GM21447 (cell line): ENCODE measurements around the gene DLL4.
"Not testable (repeated sequence)": the region's sequence is repeated elsewhere in the genome, so short reads cannot be mapped to it uniquely, and the experiment has no call there.

ENCODE experiments used
- ATAC-seq: cut with Tn5 transposase; IDR thresholded peaks from one replicate; pipeline ENCODE4 v1.9.1; 2021; ENCODE audit not compliant: unreplicated experiment

The DLL4 gene

DNA sequence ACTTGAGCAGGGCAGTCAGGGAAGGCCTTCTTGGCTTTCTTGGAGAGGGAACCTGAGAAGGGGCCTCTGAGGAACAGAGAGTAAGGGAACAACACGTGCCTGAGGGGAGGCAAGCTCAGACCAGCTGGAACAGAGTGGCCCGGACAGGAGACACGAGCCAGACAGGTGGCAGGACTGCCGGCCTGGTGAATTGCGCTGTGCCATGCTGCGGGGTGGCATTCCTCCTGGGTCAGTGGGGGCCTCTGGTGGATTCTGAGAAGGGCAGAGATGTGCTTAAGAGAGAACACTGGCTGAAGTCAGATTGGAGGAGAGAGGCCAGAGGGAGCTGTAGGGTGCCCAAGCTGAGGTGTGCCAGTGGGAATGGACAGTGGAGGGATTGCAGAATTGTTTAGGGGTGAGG lies 29.0 kb downstream of the DLL4 start:
- no peak for ATAC-seq

DNA sequence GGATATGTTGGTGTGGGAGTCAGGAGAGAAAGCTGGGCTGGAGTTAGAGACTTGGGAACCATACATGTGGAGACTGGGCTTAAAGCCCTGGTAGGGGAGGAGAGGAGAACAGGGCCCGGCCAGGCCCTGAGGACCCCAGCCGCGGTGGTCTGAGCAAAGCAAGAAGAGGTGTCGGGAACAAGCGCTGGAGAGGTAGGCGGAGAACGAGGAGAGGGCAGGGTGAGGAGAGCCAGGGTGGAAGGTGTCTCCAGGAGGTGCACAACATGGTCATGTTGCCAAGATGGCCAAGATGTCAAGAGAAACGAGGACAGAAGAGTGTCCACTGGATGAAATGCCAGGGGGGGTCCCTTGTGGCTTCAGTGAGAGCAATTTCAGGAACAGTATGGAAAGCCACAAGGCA lies 29.6 kb downstream of the DLL4 start:
- no peak for ATAC-seq

DNA sequence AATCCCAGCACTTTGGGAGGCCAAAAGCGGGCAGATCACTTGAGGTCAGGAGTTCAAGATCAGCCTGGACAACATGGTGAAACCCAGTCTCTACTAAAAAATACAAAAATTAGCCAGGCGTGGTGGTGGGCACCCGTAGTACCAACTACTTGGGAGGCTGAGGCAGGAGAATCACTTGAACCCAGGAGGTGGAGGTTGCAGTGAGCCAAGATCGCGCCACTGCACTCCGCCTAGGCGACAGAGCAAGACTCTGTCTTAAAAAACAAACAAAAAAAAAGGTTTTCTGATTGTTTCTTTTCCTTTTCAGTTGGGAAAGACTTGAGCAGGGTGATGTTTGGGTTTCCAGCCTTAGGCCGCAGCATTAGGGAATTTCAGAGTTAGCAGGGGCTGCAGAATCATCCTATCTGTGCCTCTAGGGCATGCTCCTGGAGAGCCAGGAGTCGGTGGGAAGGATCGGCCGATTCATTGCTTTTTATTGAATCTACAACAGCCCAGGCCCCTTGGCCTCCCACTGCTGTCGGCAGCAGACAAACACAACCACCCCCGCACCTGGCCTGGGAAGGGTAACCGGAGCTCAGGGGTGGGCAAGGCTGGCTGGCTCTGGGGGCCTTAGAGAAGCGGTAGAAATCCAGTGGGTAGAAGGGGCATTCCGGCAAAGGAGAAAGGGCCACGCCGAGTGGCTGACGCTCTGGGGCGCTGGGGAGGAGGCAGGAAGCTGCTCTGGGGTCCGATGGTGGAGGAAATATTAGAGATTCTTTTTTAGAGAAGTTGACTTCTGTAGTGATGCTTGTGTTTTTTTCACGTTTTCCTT lies 30.4 kb downstream of the DLL4 start:
- no peak for ATAC-seq

DNA sequence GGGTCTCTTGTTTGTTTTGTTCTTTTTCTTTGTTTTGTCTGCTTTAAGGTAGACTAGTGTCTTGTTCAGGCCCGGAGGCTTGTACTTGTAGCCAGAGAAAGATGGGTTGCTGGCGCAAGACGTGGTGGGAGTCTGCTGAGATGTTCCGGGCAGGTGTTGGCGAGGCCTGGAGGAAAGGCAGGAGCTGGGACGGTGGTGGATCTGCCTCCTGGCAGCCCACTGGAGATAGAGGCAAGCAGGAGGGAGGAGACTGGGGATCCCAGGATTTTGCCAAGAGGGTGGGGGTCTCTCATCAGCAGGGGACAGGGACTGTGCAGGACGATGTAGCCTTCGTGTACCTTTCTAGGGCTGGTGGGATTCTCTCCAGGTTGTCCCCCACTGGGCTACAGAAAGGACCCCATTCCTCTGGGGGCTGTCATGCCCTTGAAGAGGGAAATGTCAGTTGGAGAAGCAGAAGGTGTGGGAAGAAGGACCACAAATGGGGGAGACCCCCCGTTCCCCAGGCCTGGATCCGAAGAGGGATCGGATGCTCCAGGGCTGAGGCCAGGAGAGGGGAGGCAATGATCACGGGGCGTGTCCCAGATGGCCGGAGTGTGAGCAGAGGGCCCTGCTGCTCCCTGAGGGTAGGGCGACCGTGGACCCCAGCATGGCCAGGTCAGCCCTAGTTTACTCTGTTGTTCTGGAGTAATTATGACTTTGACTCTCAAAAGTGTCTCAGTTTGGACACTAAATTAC lies 31.2 kb downstream of the DLL4 start:
- ATAC-seq = no peak

DNA sequence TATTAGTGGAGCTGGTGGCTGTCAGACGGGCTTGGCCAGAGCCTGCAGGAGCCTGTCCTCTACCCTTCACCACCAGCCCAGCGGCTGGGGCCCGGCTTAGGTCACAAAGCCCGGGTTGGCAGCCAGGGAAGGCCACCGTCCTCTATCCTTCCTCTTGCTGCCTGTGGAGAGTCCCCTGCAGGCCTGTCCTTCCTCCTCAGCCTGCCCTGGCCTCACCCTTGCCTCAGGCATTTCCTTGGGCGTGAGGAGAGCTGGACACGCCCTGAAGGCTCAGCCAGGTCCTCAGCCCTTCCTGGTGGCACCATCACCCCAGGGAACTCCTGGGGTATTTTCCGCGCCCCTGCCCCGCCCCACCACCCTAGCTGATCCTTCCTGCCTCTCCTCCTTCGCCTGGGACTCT lies 31.8 kb downstream of the DLL4 start:
- ATAC-seq = no peak

DNA sequence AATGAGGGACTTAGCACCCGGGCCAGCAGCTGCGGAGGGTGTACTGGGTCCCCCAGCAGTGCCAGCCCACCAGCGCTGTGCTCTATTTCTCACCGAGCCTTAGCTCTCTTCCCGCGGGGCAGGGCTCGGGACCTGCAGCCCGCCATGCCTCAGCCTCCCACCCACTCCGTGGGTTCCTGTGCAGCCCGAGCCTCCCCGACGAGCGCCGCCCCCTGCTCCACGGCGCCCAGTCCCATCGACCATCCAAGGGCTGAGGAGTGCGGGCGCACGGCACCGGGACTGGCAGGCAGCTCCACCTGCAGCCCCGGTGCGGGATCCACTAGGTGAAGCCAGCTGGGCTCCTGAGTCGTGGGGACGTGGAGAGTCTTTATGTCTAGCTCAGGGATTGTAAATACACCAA lies 32.6 kb downstream of the DLL4 start:
- not testable (repeated sequence) for ATAC-seq

DNA sequence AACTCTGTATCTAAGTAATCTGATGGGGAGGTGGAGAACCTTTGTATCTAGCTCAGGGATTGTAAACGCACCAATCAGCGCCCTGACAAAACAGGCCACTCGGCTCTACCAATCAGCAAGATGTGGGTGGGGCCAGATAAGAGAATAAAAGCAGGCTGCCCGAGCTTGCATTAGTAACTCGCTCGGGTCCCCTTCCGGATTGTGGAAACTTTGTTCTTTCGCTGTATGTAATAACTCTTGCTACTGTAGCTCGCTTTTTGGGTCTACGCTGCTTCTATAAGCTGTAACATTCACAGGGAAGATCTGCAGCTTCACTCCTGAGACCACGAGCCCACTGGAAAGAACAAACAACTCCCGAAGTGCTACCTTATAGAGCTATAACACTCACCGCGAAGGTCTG lies 33.2 kb downstream of the DLL4 start:
- not testable (repeated sequence) for ATAC-seq

DNA sequence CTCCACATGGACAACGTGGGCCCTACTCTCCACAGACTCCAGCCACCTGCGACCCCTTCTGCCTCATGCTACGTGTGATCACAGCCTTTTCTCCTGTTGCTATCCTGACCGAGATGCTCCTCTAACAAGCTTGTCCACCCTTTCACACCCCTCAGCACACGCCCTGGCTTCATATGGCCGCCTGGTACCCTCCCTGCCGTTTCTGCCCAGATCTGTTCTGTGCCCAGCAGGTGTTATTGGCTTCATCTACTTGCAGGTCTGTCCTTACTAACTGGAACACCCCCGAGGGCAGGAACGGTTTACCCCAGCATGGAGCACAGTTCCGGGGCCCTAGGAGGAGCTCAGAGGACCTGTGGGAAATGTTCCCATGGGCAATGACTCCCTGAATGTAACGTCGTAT lies 34.1 kb downstream of the DLL4 start:
- no peak for ATAC-seq

DNA sequence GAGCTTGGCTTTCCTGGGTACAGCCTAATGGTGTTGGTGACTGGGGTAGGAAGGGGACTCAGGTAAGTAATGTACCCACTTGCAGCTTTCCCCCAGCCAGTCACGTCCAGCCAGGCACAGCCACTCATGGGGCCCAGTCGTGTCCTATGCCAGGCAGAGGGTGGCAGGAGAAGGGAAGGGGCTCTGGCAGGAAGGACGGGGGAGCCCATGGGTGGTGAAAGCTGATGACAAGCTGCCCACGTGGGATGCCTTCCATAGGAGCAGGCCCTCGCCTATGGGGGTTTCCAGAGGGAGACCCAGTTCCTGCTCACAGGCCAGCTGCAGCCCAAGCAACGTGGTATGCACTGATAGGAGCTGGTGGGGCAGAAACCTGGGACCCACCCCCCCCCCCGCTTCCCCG lies 34.9 kb downstream of the DLL4 start:
- ATAC-seq = no peak

DNA sequence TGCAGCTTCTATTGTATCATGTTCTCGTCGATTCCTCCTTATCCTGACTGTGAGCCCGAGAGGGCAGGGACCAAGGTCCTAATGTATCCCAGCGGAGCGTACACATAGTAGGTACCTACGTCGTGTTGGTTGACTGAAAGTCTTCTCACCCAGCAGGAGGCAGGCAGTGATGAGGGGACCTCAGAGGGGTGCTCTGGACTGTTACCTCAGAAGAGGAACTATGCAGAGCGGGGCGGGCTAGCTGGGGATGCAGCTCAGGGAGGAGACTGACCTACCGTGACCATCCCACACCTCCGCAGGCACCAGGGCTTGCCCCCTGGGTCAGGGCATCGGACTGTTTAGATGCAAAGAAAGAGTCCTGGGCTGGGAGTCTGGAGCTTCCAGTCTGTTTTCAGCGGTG lies 35.5 kb downstream of the DLL4 start:
- ATAC-seq = no peak

DNA sequence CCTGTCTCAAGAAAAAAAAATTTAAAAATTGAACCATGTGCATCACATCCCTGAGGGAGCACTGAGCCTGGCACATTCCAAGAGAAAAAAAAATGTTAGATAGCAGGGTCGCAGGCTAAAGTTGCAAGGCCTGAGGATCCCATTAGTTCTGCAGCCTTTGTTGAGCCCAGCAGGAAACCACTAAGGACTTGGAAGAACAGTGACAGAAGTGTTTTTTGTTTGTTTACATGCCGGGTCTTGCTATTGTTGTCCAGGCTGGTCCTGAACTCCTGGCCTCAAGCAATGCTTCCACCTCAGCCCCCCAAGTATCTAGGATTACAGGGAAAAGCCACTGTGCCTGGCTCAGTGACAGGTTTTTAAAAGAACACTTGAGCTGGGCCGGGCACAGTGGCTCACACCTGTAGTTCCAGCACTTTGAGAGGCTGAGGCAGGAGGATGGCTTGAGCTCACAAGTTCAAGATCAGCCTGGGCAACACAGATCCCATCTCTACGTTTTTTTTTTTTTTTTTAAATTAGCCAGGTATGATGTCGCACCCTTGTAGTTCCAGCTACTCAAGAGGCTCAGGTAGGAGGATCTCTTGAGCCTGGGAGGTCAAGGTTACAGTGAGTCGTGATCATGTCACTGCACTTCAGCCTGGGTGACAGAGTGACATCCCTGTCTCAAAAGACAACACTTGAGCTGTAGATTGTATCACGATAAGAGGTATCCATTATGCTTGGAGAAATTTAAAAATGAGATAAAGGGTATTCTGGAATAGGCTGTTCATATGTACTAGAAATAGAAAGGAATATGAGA lies 39.3 kb downstream of the DLL4 start:
- no peak for ATAC-seq

DNA sequence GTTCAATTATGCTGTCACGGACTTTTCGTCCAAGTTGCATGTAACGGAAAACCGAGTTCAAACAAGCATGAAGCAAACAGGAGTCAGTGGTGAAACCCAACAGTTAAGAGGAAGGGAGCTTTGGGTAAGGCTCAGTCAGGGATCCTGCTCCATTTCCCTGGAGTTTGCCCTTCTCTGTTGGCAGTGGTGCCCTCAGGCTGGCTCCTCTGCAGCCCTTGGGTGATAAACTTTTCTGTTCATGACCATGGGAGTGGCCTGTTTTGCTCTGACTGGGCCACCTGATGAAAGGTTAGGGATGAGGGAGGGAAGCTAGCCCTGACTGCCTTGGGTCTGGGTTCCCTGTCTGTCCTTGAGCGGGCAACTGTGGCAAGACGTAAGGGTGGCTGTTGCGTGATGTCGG lies 40.2 kb downstream of the DLL4 start:
- no peak for ATAC-seq

DNA sequence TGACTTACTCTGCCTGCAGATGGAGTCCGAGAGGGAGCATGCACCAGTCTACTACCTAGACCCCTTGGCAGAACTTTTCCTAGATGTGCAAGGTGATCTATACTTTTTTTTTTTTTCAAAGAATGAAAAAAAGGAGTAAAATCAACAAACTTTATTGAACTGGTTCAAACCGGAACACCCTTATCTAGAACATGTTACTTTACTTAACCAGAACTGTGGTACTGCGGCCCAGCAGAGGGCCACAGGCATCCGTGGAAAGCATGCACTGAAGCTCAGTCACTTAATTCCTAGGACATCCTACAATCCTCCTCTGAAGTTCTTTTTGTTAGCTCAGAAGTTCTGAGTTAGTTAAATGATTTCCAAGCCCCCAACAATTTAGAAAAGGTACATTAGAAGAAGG lies 45.7 kb downstream of the DLL4 start:
- no peak for ATAC-seq

DNA sequence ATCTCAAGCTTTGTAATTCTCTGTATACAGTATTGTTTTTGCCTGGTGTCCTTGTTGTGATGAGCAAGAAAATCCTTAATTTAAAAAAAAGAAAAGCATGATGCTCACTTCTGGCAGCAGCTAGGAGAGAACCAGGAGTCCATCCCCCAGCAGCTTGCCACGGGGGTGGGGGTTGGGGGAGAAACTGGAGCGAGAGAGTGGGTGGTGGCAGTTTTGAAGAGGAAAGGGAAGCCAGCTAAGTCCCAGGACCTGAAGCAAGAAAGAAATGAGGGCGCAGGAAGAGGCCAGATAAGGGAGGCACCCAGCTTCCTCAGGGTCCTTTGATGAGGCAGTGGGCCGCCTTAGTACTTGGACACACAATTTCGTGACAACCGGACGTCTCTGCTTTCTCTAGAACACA lies 47.7 kb downstream of the DLL4 start:
- no peak for ATAC-seq

DNA sequence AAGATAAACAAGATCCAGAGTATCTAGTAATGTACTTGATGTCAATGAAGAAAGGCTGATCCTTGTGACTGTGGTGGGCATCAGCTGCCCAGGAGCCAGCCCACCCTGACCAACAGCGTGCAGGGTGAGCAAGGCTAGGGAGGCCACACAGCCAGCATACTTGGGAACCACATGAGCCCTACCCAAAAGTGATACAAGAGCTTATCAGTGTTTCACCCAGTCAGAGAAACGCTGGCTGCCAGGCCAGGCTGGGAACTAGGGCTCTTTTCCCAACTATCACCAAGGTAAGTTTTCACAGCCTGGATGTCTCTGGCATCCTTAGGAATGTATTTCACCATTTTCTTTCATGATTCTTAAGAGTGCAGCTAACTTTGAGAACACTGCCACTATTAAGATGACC lies 49.0 kb downstream of the DLL4 start:
- no peak for ATAC-seq

DNA sequence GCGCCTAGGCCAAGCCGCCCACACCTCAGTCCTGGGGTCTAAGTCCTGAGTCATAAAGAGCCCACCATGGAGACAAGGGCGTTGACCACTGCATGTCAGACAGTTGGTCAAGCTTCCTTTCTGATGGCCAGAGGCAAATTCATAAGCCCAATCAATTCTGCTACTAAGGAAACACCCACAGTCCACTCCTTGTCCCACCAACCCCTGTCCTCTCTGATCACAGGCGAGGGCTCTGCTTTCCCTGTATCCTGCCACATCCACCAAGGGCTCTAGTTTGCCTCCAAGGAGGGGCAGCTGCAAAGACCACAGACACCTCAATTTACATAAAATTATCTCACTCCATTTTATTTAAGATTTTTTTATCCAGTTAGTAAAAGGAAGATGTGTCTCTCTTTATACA lies 49.4 kb downstream of the DLL4 start:
- ATAC-seq = no peak

DNA sequence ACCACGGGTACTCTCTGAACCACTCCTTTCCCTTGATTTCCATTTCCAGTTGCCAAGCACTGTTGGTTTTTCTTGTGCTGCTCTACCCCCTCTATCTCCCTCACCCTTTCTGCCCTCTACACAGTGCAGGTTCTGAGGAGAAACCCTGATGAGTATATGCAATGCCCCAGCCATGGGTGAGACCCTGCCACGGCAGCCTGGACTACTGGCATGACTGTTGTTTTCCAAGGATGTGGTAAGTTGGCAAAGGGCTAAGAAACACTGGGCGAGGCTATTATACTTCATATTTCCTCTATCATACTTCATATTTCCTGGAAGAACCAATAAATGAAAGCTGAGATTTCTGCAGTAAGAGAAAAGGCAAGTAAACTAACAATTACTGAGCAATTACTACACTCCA lies 52.0 kb downstream of the DLL4 start:
- no peak for ATAC-seq

DNA sequence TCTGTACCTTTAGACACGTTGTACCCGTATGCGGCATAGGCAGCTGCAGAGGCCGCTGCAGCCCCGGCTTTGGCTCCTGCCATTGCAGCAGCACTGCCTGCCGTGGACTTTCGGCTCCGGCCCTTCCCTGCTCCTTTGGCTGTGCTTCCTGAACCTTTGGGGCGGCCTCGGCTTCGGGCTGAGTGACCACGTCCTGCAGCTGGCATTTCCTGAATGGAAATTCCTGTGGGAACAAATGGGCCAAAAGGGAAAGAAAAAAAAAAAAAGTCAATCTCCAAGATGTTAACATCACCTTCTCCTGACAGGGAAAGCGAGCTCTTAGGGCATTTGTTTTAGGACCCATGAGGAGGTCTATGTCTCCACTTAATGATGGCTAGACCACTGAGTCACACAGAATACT lies 53.7 kb downstream of the DLL4 start:
- ATAC-seq = no peak

DNA sequence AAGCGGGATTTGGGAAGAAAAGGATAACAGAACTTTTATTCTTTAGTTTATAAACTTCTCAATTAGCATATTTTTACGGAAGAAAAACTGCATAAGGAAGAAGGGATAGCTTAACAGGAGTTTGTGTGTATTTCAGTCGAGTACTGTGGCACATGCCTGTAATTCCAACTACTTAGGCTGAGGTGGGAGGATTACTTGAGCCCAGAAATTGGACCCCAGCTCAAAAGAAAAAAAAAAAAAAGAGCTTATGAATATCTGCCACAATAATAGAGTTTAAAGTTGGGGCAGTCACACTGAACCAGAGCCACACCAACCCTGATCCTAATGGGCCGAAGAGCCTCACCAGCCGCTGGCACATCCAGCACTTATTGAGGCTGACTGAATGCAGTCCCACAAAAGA lies 55.3 kb downstream of the DLL4 start:
- no peak for ATAC-seq

DNA sequence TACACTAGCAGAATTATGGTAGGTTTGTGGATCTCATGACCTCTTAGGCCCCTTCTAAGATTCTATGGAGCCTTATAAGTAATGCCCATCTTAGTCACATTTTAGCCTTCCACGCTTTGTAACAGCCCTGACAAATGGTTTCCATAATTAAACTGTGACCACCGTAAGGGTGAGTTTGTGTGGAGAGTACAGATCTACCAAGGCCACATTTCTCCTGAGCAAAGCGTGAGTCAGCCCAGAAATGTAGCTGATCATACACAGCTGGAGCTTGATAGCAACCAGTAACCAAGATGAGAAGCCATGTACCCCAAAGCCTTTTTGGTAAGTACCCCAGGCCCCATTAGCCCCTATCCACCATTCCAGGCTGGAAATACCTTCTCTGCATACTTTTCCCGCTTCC lies 55.8 kb downstream of the DLL4 start:
- ATAC-seq = no peak

DNA sequence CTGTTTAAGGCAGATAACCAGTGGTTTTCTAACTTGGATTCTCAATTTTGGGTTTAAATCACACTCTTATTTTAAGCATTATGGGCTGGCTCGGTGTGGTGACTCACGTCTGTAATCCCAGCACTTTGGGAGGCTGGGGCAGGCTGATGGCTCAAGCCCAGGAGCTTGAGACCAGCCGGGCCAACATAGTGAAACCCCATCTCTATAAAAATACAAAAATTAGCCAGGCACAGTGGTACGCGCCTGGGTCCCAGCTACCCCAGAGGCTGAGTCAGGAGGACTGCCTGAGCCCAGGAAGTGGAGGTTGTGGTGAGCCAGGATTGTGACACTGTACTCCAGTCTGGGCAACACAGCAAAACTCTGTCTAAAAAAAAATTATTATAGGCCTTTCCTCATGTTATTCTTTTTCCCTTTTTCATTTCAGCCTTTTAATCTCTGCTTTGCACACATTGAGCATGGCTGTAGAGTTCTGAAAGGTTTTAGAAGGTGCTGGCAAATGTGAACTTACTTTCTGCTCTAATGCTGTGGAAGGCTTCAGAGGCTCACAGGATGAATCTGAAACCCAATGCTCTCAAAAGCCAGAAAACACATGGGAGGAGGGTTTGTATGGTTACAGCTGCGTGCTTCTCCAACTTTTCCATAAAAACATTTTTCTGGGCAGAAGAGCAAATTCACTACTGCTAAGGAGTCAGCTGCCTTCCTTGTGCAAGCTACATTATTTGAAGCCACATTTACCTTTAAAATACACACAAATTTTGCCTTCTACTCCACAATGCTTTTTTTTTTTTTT lies 56.6 kb downstream of the DLL4 start:
- no peak for ATAC-seq
